HepG2 (cell line): ENCODE data around the gene PDE4C.

Experiments used
- CBFB ChIP-seq: sonication (generic); formaldehyde crosslinking; IDR thresholded peaks from 2 replicates; pipeline ENCODE4 v1.4.0; 2020; ENCODE audit warnings: missing genetic modification reagents
- CEBPG ChIP-seq: IDR thresholded peaks from 2 replicates; pipeline ENCODE4 v1.6.1; 2016
- CHD4 ChIP-seq: fragments of 200-600 bp; sonication (generic); IDR thresholded peaks from 2 replicates; pipeline ENCODE4 v1.7.0; 2017; ENCODE audit warnings: mild to moderate bottlenecking, low read length, borderline replicate concordance
- FOXK1 ChIP-seq: sonication (generic); formaldehyde crosslinking; IDR thresholded peaks from 2 replicates; pipeline ENCODE4 v1.4.0; 2020; ENCODE audit warnings: low read depth, missing genetic modification reagents, borderline replicate concordance
- MAZ ChIP-seq, 2 experiments: sonication (generic) in 1 of 2; formaldehyde crosslinking in 1 of 2; IDR thresholded peaks; 2 replicates each; pipeline versions ENCODE4 v1.5.0 to v1.6.1; 2012 to 2020; ENCODE audit warnings: low read depth in 2 of 2, mild to moderate bottlenecking in 2 of 2, borderline replicate concordance in 1 of 2, improper control_type of control experiment in 1 of 2, low read length in 1 of 2, missing genetic modification reagents in 1 of 2, moderate library complexity in 1 of 2
- NFYB ChIP-seq: sonication (generic); formaldehyde crosslinking; IDR thresholded peaks from 2 replicates; pipeline ENCODE4 v1.4.0; 2020; ENCODE audit warnings: missing genetic modification reagents
- TCF7 ChIP-seq: sonication (generic); IDR thresholded peaks from 2 replicates; pipeline ENCODE4 v1.6.1; 2016; ENCODE audit warnings: antibody characterized with exemption, low read depth
- TF ChIP-seq, protein P1 (sequence below): sonication (generic); formaldehyde crosslinking; IDR thresholded peaks from 2 replicates; pipeline ENCODE4 v1.5.0; 2020; ENCODE audit warnings: mild to moderate bottlenecking, missing genetic modification reagents, moderate library complexity

DNA sequence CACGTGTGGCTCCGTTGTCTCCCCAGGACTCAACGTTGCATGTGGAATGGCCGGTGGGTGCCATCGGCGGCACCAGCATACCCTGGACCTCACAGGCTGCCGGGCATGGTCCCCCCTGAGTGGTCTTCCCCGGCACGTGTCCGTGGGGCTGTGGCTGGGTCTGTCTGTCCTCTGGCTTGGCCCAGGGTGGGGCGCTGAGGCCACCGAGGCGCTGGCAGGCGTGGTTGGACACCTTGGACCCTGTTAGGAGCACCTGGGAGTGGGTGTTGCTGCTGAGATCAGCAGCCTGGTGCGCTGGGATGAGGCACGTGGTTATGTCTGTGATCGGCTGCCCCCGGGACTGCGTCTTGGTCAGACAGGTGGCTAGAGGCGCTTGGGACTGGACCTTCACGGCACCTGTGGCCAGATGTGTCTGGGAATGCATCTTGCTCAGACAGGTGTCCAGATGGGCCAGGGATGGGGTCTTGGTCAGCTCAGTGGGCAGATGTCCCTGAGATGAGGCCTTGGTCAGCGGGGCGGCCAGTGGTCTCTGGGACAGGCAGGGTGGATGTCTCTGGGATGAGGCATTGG lies 38.8 kb upstream of the PDE4C start:
- TF ChIP-seq CBFB (CRISPR knock-in tag) = no peak
- no peak for TF ChIP-seq TCF7
- TF ChIP-seq CHD4 = no peak
- TF ChIP-seq, protein P1, sequence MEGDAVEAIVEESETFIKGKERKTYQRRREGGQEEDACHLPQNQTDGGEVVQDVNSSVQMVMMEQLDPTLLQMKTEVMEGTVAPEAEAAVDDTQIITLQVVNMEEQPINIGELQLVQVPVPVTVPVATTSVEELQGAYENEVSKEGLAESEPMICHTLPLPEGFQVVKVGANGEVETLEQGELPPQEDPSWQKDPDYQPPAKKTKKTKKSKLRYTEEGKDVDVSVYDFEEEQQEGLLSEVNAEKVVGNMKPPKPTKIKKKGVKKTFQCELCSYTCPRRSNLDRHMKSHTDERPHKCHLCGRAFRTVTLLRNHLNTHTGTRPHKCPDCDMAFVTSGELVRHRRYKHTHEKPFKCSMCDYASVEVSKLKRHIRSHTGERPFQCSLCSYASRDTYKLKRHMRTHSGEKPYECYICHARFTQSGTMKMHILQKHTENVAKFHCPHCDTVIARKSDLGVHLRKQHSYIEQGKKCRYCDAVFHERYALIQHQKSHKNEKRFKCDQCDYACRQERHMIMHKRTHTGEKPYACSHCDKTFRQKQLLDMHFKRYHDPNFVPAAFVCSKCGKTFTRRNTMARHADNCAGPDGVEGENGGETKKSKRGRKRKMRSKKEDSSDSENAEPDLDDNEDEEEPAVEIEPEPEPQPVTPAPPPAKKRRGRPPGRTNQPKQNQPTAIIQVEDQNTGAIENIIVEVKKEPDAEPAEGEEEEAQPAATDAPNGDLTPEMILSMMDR (CRISPR knock-in tag) = no peak
- no peak for TF ChIP-seq MAZ (IDR thresholded peaks at IDR 0.05; ENCODE audit: borderline replicate concordance, low read depth, low read length)
- no peak for TF ChIP-seq MAZ (CRISPR knock-in tag; IDR thresholded peaks at IDR 0.05; ENCODE audit: low read depth)
- TF ChIP-seq NFYB (CRISPR knock-in tag) = no peak
- no peak for TF ChIP-seq CEBPG (CRISPR knock-in tag)
- no peak for TF ChIP-seq FOXK1 (CRISPR knock-in tag)
